ENCODE data around the gene CAPN8. TPM values are rescaled to one million over a fixed set of nuclear protein-coding genes. Genes with fewer than 3 reads are reported as not detected.
A peak's percentile ranks its signal among the peaks of the same experiment; 100 is the strongest.

Gene CAPN8
- total RNA-seq, 1 donor from 2014 or later, result 70.6 TPM

DNA sequence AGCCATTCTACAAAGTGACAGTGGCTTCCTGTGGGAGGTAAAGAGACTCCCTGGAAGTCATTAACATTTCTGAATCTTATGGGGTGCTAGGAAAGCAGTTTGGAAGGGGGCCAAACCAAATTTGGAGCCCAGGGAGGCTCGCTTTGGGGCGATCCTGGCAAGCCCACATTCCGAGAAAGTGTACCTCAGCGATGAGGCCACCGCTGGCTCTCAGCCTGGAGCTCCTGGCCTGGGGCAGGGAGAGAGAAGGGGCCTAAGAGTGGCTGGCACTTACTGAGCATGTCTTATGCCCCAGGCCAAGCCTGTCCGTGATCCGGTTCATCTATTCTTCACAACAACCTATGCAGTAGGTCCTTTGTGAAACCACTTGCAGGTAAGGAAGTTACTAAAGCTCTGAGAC lies 173.5 kb downstream of the CAPN8 start:
- Histone ChIP-seq H3K4me3 (no peak overlapping the region), H3K4me1 (peaks cover 4% of the 10 kb centered on the region), H3K9me3 (no peaks in the 10 kb centered on the region), H3K36me3 (no peaks in the 10 kb centered on the region), H3K27me3 (ENCODE audit: low read depth) (peaks cover 4% of the 10 kb centered on the region), H3K27ac (no peak overlapping the region)
- TF ChIP-seq, protein P1, sequence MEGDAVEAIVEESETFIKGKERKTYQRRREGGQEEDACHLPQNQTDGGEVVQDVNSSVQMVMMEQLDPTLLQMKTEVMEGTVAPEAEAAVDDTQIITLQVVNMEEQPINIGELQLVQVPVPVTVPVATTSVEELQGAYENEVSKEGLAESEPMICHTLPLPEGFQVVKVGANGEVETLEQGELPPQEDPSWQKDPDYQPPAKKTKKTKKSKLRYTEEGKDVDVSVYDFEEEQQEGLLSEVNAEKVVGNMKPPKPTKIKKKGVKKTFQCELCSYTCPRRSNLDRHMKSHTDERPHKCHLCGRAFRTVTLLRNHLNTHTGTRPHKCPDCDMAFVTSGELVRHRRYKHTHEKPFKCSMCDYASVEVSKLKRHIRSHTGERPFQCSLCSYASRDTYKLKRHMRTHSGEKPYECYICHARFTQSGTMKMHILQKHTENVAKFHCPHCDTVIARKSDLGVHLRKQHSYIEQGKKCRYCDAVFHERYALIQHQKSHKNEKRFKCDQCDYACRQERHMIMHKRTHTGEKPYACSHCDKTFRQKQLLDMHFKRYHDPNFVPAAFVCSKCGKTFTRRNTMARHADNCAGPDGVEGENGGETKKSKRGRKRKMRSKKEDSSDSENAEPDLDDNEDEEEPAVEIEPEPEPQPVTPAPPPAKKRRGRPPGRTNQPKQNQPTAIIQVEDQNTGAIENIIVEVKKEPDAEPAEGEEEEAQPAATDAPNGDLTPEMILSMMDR (IDR thresholded peaks at IDR 0.05), result no peak
- ATAC-seq (peak; percentile 63 to 78), DNase-seq (peak; percentile 69)
- intact Hi-C loops (cut with DNase I), result no loop called here

Other genes starting within 250 kb of the CAPN8 start
- gene CAPN2, start 46.8 kb upstream of the CAPN8 start, total RNA-seq, result 253 TPM
- gene TP53BP2, start 180.2 kb upstream of the CAPN8 start, total RNA-seq, result 59.1 TPM